Uterus (tissue), 4 donors: ENCODE results near the gene HOXC5. TPM values are rescaled to one million over a fixed set of nuclear protein-coding genes. Genes with fewer than 3 reads are reported as not detected.

Experiments
- DNase-seq, 2 donors: peaks; one replicate each; pipeline ENCODE4 v3.0.0-alpha.2; 2019 to 2020
- H3K27ac ChIP-seq, 2 donors: fragments of 200-600 bp; sonication (generic); 1 replicate in 1 of 2; 2 replicates in 1 of 2; pipeline ENCODE4 v1.5.1; 2016 to 2018
- H3K27me3 ChIP-seq, 2 donors: fragments of 200-600 bp; sonication (generic); one replicate each; pipeline ENCODE4 v1.5.1; 2018 to 2019; ENCODE audit warnings: control low read depth in 1 of 2
- H3K36me3 ChIP-seq, 2 donors: fragments of 200-600 bp; sonication (generic); one replicate each; pipeline ENCODE4 v1.5.1; 2019; ENCODE audit warnings: control low read depth in 1 of 2
- H3K4me1 ChIP-seq, 2 donors: fragments of 200-600 bp; sonication (generic); one replicate each; pipeline ENCODE4 v1.5.1; 2018 to 2019; ENCODE audit warnings: control low read depth in 1 of 2
- H3K4me3 ChIP-seq, 2 donors: fragments of 200-600 bp; sonication (generic); 1 replicate in 1 of 2; 2 replicates in 1 of 2; pipeline ENCODE4 v1.5.1; 2018 to 2019; ENCODE audit warnings: mild to moderate bottlenecking in 1 of 2
- H3K9me3 ChIP-seq, 2 donors: fragments of 200-600 bp; sonication (generic); one replicate each; pipeline ENCODE4 v1.5.1; 2019; ENCODE audit warnings: control low read depth in 1 of 2
- POLR2A ChIP-seq, 2 donors: fragments of 450-650 bp; IDR thresholded peaks; one replicate each; pipeline ENCODE4 v1.6.1; 2016; ENCODE audit warnings: antibody characterized with exemption in 2 of 2, mild to moderate bottlenecking in 1 of 2, moderate library complexity in 1 of 2
- intact Hi-C: fragments of 100-400 bp; cut with DNase I; formaldehyde crosslinking; loops from one replicate; pipeline ENCODE4 v1.15.1; 2023; ENCODE audit warnings: low total_unique reads
- total RNA-seq, 4 donors: library from RNA; depleted of rRNA in 3 of 4; stranded (reverse); fragments of >200 nt in 3 of 4; gene quantifications; one replicate each; pipeline versions ENCODE4 v1.1.0 to v1.2.4, GENCODE V29; 2014 to 2023
- TF ChIP-seq, protein P1 (sequence below), 4 experiments: fragments of 200-600 bp in 2 of 4; fragments of 450-650 bp in 2 of 4; sonication (generic) in 2 of 4; IDR thresholded peaks; one replicate each; pipeline ENCODE4 v1.5.1; 2016 to 2019; ENCODE audit warnings: antibody characterized with exemption in 4 of 4, mild to moderate bottlenecking in 2 of 4, moderate library complexity in 1 of 4
- donor health status: DM: yes; HTN: yes; CAD: no.

HOXC5 gene
- total RNA-seq, 4 donors from 2014 or later: 3.5 to 10.2 TPM; not detected in 2

- H3K4me1 ChIP-seq: peaks cover 0 to 22% of the 10 kb centered on the region in 2 donors
- DNase-seq: no peak
- no peaks in the 10 kb centered on the region for H3K36me3 ChIP-seq
- H3K9me3 ChIP-seq: no peaks in the 10 kb centered on the region
- H3K27ac ChIP-seq: peak overlapping the region in 1 of 2 donors; percentile 47
- intact Hi-C loops: no loop called here
- TF ChIP-seq, protein P1, sequence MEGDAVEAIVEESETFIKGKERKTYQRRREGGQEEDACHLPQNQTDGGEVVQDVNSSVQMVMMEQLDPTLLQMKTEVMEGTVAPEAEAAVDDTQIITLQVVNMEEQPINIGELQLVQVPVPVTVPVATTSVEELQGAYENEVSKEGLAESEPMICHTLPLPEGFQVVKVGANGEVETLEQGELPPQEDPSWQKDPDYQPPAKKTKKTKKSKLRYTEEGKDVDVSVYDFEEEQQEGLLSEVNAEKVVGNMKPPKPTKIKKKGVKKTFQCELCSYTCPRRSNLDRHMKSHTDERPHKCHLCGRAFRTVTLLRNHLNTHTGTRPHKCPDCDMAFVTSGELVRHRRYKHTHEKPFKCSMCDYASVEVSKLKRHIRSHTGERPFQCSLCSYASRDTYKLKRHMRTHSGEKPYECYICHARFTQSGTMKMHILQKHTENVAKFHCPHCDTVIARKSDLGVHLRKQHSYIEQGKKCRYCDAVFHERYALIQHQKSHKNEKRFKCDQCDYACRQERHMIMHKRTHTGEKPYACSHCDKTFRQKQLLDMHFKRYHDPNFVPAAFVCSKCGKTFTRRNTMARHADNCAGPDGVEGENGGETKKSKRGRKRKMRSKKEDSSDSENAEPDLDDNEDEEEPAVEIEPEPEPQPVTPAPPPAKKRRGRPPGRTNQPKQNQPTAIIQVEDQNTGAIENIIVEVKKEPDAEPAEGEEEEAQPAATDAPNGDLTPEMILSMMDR (IDR thresholded peaks at IDR 0.05): no peak
- TF ChIP-seq POLR2A (IDR thresholded peaks at IDR 0.05): no peak
- H3K4me3 ChIP-seq: peak overlapping the region in 1 of 2 donors; percentile 31
- peaks cover 39 to 83% of the 10 kb centered on the region in 2 donors for H3K27me3 ChIP-seq
Measured at GRCh38 chr12:53996240-53997203, 36.3 kb upstream of the HOXC5 start.

GRCh38 chr12:53997204-53998109 is 35.4 kb upstream of the HOXC5 start:
- no peak for DNase-seq
- Histone ChIP-seq H3K27ac (no peak overlapping the region), H3K4me3 (no peak overlapping the region), H3K9me3 (no peaks in the 10 kb centered on the region), H3K27me3 (peaks cover 38 to 74% of the 10 kb centered on the region in 2 donors), H3K4me1 (peaks cover 0 to 22% of the 10 kb centered on the region in 2 donors), H3K36me3 (no peaks in the 10 kb centered on the region)
- intact Hi-C loops: no loop called here
- TF ChIP-seq, protein P1 (IDR thresholded peaks at IDR 0.05): no peak
- TF ChIP-seq POLR2A (IDR thresholded peaks at IDR 0.05): no peak

DNA sequence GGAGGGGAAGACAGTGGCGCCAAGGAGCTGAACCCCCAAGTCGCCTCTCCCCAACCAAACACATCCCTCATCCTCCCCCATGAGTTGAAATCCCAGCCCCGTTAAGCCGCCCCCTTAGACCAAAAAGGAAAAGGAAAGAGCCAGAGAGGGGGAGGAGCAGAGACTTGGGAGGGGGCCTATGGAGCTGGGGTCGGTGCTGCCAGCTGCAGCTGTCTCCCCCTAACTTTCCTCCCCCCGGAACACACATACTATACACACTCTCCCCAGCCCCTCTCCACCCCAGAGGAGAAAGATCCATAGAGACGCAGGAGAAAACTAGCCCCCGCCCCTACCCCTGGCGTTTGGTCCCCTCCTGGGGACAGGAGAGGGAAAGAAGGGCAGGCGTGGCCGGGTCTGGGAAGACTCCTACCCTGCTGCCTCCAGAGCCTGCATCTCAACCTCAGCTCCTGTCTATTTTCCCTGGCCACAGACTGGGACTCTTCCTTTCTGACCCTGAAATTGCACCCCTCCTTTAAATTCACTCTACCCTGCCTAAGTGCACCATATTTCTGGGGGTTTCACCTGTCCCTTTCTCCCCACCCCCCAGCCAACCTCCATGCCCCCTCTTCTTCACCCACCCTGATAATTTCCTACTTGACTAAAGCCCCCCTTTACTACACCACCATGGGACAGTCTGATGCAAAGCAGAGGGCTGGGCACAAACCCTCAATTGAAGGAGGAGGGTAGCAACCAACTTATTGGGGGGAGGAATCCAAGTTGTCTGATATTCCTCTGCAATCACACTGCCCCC is 34.5 kb upstream of the HOXC5 start:
- intact Hi-C loops: no loop called here
- no peak overlapping the region for H3K4me3 ChIP-seq
- H3K4me1 ChIP-seq: peaks cover 0 to 22% of the 10 kb centered on the region in 2 donors
- H3K27ac ChIP-seq: no peak overlapping the region
- no peaks in the 10 kb centered on the region for H3K36me3 ChIP-seq
- TF ChIP-seq, protein P1 (IDR thresholded peaks at IDR 0.05): no peak
- H3K9me3 ChIP-seq: no peaks in the 10 kb centered on the region
- DNase-seq: no peak
- peaks cover 37 to 74% of the 10 kb centered on the region in 2 donors for H3K27me3 ChIP-seq

DNA sequence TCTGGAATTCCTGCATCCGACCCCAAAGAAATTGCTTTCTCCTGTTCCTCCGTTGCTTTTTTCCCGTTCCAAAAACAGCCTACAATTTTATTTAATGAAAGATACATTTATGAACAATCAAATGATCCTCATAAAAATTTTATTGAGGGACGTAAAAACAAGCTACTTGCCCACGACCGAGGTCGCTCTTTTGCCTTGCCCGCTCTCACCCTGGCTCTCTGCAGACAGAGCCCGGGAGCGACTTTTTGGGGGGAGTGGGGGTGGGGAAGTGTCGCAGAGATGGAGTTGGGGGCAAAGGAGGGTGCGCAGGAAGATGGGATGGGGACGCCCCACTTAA is 34.0 kb upstream of the HOXC5 start:
- Histone ChIP-seq H3K27me3 (peaks cover 36 to 72% of the 10 kb centered on the region in 2 donors), H3K4me1 (peaks cover 0 to 22% of the 10 kb centered on the region in 2 donors), H3K4me3 (no peak overlapping the region), H3K27ac (peak overlapping the region in 1 of 2 donors; percentile 49), H3K36me3 (no peaks in the 10 kb centered on the region), H3K9me3 (no peaks in the 10 kb centered on the region)
- TF ChIP-seq, protein P1 (IDR thresholded peaks at IDR 0.05): no peak
- no peak for TF ChIP-seq POLR2A (IDR thresholded peaks at IDR 0.05)
- intact Hi-C loops: no loop called here
- DNase-seq: no peak
